ENCODE results near the gene RBM15B.

DNA sequence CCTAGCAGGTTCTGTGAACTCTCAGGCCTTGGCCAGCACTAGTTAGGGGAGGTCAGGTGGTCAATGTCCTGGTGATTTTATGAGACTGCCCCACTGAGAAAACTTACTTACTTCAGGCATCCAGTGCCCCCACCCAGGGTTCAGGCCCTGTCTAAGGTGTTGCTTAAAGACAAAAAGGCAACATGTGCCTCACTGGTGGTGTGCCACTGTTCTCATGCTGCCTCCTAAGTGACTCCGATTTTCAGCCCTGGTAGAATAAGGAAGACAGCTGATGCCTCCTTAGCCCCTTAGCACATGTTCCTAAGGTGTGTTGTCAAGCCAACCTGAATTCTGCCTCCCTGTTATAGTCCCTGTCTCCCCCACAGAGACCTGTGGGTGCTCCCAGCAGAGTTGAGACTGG is 5.3 kb downstream of the RBM15B start:
- TF ChIP-seq CTCF (IDR thresholded peaks at IDR 0.05; ENCODE audit: borderline replicate concordance, extremely low read depth, low read length, poor library complexity, severe bottlenecking) (no peak), EZH2 (IDR thresholded peaks at IDR 0.05; ENCODE audit: borderline replicate concordance, low read depth, low read length, severe bottlenecking) (no peak)
